Brain pericyte (primary cell): ENCODE results near the gene GRAMD4.
"Not testable (repeated sequence)": the region's sequence is repeated elsewhere in the genome, so short reads cannot be mapped to it uniquely, and the experiment has no call there.

ENCODE experiments used
- DNase-seq: peaks from one replicate; pipeline ENCODE4 v3.0.0-alpha.2; 2012; ENCODE audit warnings: low read depth, low spot score

Gene GRAMD4

DNA sequence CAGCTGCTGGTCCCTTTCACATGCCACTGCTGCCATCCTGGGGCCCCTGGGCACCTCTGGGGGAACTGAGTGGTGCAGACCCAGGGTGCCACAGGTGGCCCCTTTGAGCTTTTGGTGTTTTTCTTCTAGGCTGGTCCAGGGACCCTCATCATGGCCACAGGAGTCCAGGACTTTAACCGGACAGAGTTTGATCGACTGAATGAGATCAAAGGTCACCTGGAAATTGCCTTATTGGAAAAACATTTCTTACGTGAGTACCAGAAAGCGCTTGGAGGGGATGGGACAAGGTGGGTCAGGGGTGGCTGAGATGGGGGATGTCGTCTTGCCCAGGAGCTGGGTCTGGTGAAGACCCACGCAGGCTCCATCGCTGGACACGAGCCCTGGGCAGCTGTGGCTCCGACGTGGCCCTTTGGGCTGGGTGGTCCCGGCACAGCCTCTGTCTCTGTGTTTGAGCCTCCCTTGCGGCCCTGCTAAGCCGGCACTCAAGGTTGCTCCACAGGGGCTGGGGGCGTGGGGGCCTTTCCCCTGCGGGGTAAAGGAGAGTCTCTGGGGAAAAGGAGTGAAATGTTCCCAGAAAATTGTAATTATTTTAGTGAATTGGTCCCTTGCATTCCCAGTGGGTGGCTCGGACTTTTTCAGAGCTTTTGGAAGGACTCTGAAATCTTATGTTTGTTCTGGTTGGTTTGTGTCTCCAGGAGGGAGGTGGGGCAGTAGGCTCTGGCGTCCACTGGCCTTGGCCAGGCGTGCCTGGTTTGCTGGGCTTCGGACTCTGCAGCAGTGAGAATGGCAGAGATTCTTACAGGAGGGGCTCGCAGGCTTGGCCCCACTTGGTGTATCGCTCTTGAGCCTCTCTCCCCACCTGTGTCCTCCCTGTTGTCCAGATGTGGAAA, 17.8 kb downstream of the GRAMD4 start:
- no peak for DNase-seq

DNA sequence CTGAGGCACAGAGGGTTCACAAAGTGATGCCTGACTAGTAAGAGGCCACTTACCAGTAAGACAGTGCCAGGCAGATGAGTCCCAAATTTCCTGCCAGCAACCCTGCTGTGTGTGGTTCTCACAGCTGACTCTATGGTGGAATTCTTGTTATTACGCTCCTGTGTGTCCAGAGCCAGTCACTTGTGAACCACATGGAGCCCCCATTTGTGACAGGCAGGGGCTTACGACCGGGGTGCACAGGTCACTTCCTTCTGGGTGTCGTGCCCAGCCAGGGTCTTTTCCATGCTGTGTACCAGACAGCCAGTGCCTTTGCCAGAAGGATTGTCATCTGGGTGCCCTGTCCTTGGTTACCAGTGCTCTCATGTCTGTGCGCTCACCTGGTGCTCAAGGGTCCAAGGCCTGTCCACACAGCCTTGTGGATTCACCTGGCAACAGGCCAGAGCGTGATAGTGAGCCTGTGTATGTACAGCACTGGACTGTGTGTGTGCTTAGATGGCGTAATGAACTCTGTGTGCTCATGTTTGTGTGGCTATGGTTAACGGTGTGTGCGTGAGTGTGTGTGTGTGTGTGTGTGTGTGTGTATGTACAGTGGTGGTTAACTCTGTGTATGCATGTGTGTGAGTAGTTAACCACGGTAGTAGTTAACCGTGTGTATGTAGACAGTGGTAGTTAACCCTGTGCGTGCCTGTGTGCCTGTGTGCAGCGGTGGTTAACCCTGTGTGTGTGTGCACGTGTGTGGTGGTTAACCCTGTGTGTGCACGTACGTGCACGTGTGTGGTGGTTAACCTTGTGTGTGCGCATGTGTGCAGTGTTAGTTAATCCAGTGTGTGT, 18.6 kb downstream of the GRAMD4 start:
- no peak for DNase-seq

GRCh38 chr22:46639843-46640242, 19.7 kb downstream of the GRAMD4 start:
- no peak for DNase-seq

- DNase-seq = no peak
These were observed 20.3 kb downstream of the GRAMD4 start for GRCh38 chr22:46640293-46641055.

- DNase-seq = no peak
These were observed 21.7 kb downstream of the GRAMD4 start for GRCh38 chr22:46641811-46642266.

DNA sequence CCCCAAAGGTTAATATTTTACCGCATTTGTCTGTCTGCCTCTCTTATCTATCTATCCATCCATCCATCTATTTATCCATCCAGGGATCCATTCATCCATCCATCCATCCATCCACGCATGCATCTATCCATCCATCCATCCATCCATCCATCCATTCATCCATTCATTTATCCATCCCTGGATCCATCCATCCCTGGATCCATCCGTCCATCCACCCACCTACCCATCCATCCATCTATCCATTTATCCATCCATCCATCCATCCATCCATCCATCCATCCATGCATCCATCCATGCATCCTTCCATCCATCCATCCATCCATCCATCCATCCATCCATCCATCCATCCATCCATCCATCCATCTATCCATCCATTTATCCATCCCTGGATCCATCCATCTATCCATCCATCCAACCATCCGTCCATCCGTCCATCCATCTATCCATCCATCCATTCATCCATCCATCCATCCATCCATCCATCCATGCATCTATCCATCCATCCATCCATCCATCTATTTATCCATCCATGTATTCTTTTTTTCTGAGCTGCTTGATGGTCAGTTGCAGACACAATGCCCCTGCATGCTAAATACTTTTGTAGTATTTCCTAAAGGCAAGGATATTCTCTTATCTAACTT, 22.8 kb downstream of the GRAMD4 start:
- not testable (repeated sequence) for DNase-seq

DNA sequence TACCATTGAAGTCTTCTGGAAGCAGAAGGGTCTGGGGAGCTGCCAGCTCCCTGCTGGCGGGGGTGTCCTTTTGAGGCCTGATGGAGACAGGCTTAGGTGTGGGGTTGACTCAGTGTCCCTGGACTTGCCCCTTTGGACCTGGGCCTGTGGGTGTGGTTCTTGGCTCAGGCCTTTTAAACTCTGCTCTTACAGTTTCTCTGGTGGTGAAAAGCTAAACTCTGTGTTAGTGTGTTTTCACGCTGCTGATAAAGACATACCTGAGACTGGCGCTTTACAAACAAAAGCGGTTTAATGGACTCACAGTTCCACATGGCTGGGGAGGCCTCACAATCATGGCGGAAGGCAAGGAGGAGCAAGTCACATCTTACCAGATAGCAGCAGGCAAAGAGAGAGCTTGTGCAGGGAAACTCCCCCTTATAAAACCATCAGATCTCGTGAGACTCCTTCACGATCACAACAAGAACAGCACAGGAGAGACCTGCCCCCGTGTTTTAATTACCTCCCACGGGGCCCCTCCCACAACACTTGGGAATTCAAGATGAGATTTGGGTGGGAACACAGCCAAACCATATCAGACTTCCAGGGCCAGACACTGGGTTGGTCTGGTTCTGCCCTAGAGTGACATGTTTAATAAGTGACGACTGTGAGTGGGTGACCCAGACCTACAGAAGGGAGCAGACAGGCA, 26.5 kb downstream of the GRAMD4 start:
- DNase-seq = no peak

GRCh38 chr22:46648225-46648820, 28.1 kb downstream of the GRAMD4 start:
- DNase-seq = not testable (repeated sequence)

DNA sequence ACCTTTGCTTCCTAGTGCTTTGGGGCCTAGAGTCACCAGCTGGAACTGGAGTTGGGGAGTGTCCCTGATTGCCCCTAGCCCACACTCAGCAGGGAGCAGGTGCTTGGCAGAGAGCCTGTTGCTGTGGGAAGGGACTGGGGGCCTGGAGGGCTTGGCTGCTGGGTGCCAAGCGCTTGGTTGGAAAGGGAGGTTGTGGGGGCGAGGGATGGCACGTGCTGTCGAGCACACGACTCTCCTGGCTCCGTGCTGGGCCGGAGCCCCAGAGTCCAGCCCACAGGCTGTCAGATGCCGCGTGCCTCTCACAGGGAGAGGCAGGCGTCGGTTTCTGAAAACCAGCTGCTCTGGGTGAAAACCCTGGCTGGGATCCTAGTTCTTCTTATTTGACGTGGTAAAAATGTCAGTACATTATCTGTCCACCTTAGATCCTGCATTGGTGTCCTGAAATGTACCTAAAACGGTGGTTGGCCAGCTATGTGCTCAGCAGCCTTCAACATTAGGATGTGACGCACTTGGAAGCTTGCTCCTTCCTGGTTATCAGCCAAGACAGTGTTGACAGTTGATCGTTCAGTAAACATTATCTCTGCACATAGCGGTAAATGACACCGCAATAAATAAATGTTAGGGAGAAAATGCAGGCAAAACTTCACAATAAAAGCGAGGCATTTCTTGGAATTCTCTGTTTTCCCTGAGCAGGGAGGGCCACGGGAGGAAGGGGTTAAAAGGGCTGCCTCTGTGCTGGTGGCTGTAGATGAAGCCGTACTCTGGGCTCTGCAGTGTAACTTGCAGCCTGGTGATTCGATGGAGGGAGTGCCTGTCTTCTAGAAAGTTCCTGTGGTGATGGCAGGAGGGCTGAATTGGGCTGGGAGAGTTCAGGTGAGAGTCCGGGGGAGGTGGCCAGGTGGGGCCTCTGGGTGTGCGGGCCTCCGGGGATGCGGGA, 29.2 kb downstream of the GRAMD4 start:
- DNase-seq = no peak

GRCh38 chr22:46650078-46650810, 30.1 kb downstream of the GRAMD4 start:
- DNase-seq = no peak

- no peak for DNase-seq
These were observed 31.1 kb downstream of the GRAMD4 start for GRCh38 chr22:46651316-46651715.

DNA sequence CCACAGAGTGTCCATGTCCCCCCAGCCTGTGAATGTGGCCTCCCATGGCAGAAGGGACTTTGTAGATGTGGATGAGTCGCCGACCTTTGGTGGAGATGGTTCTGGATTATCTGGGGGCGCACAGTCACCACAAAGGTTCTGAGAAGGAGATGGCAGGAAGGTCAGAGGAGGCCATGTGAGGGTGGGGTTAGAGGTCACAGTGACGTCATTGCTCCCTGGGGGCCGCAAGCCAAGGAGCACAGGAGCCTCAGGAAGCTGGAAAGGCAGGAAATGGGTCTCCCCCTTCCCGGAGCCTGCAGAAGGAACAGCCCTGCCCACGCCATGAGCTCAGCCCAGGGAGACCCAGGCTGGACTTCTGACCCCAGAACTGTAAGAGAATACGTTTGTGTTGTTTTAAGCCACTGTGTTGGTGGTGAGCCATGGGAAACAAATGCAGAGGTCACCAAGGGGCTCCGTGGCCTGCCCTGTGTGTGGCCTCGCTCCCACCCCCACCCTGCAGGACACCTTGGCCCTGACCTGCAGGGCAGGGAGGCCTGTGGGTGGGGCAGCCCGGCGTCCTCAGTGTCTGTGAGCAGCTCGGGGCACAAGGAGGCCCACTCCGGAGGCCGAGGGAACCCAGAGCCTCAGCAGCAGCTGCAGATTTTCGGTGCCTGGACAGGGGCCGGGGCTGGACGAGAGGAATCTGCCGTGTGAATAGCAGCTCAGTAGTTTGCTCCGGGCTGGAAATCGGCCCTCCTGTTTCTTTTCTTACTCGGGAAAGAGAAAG, 32.1 kb downstream of the GRAMD4 start:
- DNase-seq = no peak

DNA sequence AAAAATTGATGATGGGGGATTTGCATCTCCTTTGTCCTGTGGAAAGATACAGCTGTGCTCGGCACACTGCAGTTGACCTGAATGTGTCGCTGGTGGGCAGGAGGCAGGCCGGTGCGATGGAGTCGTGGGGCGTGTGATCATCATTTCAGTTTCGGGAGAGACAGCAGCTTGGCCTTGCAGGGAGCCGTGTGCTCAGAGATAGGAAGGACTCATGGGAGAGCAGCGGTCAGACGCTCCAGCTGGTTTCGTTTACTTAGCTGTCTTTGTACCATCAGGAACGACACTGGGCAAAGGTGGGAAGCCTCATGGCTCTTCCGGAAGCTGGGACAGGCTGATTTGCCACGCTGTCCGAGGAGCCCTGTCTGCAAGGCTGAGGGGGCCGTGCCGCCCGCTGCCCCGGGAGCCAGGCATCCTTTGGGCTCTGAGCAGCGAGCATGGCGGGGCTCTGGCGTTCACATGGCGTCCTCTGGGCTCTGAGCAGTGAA, 32.7 kb downstream of the GRAMD4 start:
- DNase-seq = no peak

GRCh38 chr22:46653596-46653995, 33.4 kb downstream of the GRAMD4 start:
- no peak for DNase-seq

DNA sequence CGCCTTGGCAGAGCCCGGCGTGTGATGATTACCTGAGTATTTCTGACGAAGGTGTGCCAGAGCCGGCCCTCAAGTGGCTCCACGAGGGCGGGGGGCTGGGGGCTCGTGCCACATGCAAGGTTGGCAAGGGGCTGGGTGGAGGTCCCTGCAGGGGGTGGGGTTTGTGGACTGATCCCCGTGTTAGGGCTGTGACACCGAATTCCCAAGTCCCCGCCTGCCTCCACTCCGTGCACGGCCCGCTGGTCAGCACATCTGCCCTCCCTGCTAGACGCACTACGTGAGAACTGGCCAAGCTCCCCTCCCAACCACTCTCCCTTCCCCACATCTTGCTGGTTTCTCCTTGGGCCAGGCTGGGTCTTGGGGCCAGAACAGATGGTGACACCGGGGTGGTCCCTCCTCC, 34.2 kb downstream of the GRAMD4 start:
- no peak for DNase-seq

- DNase-seq = no peak
These were observed 34.9 kb downstream of the GRAMD4 start for GRCh38 chr22:46654927-46655595.
